RWPE2 (cell line): ENCODE results near the gene LIPA.
"Not testable (repeated sequence)": the region's sequence is repeated elsewhere in the genome, so short reads cannot be mapped to it uniquely, and the experiment has no call there.

Experiments used
- ATAC-seq: fragments of 200-7000 bp; cut with Tn5 transposase; 3 replicates; pipeline ENCODE4 v1.9.1; 2021; ENCODE audit warnings: low read depth
- DNase-seq: peaks from one replicate; pipeline ENCODE4 v3.0.0-alpha.2; 2020; ENCODE audit warnings: low spot score
- H3K27ac ChIP-seq: fragments of 450-650 bp; 2 replicates; pipeline ENCODE4 v1.5.1; 2017; ENCODE audit warnings: mild to moderate bottlenecking; ENCODE audit not compliant: poor library complexity, severe bottlenecking
- H3K27me3 ChIP-seq: fragments of 250-450 bp; sonication (Bioruptor Pico); 2 replicates; pipeline ENCODE4 v1.5.1; 2021; ENCODE audit warnings: mild to moderate bottlenecking, moderate library complexity; ENCODE audit not compliant: insufficient read depth, poor library complexity, severe bottlenecking
- H3K36me3 ChIP-seq: fragments of 250-450 bp; sonication (Bioruptor Pico); 2 replicates; pipeline ENCODE4 v1.5.1; 2020; ENCODE audit warnings: low read depth, mild to moderate bottlenecking, moderate library complexity
- H3K4me1 ChIP-seq: fragments of 250-450 bp; sonication (Bioruptor Pico); 2 replicates; pipeline ENCODE4 v1.5.1; 2021; ENCODE audit warnings: mild to moderate bottlenecking, moderate library complexity; ENCODE audit not compliant: insufficient read depth, poor library complexity, severe bottlenecking
- H3K4me3 ChIP-seq: fragments of 250-450 bp; sonication (Bioruptor Pico); 2 replicates; pipeline ENCODE4 v1.5.1; 2021; ENCODE audit warnings: mild to moderate bottlenecking, moderate library complexity; ENCODE audit not compliant: severe bottlenecking
- H3K9me3 ChIP-seq: fragments of 250-450 bp; sonication (Bioruptor Pico); 2 replicates; pipeline ENCODE4 v1.5.1; 2021; ENCODE audit warnings: mild to moderate bottlenecking, moderate library complexity; ENCODE audit not compliant: severe bottlenecking
- CTCF ChIP-seq: fragments of 450-650 bp; IDR thresholded peaks from one replicate; pipeline ENCODE4 v1.5.1; 2017; ENCODE audit warnings: mild to moderate bottlenecking, moderate library complexity; ENCODE audit not compliant: poor library complexity, severe bottlenecking

Gene LIPA

GRCh38 chr10:89256340-89256739 lies 4.8 kb upstream of the LIPA start:
- no peak for TF ChIP-seq CTCF
- no peaks in the 10 kb centered on the region for H3K9me3 ChIP-seq
- H3K4me1 ChIP-seq, result peaks cover 10% of the 10 kb centered on the region
- no peaks in the 10 kb centered on the region for H3K27me3 ChIP-seq
- ATAC-seq, result no peak
- H3K4me3 ChIP-seq, result no peak overlapping the region
- H3K27ac ChIP-seq, result no peak overlapping the region
- no peak for DNase-seq
- H3K36me3 ChIP-seq, result no peaks in the 10 kb centered on the region

- ATAC-seq (no peak), DNase-seq (no peak)
- TF ChIP-seq CTCF, result no peak
- Histone ChIP-seq H3K27ac (no peak overlapping the region), H3K4me3 (no peak overlapping the region), H3K27me3 (no peaks in the 10 kb centered on the region), H3K36me3 (no peaks in the 10 kb centered on the region), H3K4me1 (peaks cover 5% of the 10 kb centered on the region), H3K9me3 (no peaks in the 10 kb centered on the region)
These were observed 4.2 kb upstream of the LIPA start for GRCh38 chr10:89255793-89256192.

GRCh38 chr10:89255091-89255579 lies 3.6 kb upstream of the LIPA start:
- not testable (repeated sequence) for H3K4me3 ChIP-seq, H3K27ac ChIP-seq, DNase-seq, H3K27me3 ChIP-seq, H3K36me3 ChIP-seq, H3K9me3 ChIP-seq, ATAC-seq, H3K4me1 ChIP-seq

GRCh38 chr10:89252225-89252585 lies 630 bp upstream of the LIPA start:
- no peaks in the 10 kb centered on the region for H3K4me1 ChIP-seq
- no peaks in the 10 kb centered on the region for H3K36me3 ChIP-seq
- ATAC-seq (no peak), DNase-seq (no peak)
- TF ChIP-seq CTCF, result no peak
- H3K27ac ChIP-seq, result no peak overlapping the region
- no peaks in the 10 kb centered on the region for H3K9me3 ChIP-seq
- H3K4me3 ChIP-seq, result peak overlapping the region; percentile 57
- H3K27me3 ChIP-seq, result no peaks in the 10 kb centered on the region

- no peak; the same call in 2 of the 3 replicates for ATAC-seq
- Histone ChIP-seq H3K4me1 (no peaks in the 10 kb centered on the region), H3K4me3 (peak overlapping the region; percentile 57), H3K9me3 (no peaks in the 10 kb centered on the region), H3K27me3 (no peaks in the 10 kb centered on the region), H3K36me3 (no peaks in the 10 kb centered on the region; the same call in 1 of the 2 replicates), H3K27ac (peak overlapping the region; percentile 31)
- no peak for DNase-seq
- TF ChIP-seq CTCF, result no peak
These were observed 638 bp downstream of the LIPA start for GRCh38 chr10:89250865-89251408.
